Fibroblast of pulmonary artery (primary cell): ENCODE results near the gene ITGA8.

Experiments used
- DNase-seq: peaks from one replicate; pipeline ENCODE4 v3.0.0-alpha.2; 2010; ENCODE audit warnings: low read depth
- H3K4me3 ChIP-seq: replicated peaks from 2 replicates; pipeline ENCODE4 v1.5.1; 2011; ENCODE audit warnings: low read depth, mild to moderate bottlenecking, control low read depth, low read length, moderate library complexity
- TF ChIP-seq, protein P1 (sequence below): IDR thresholded peaks from 2 replicates; pipeline ENCODE4 v1.5.1; 2011; ENCODE audit warnings: mild to moderate bottlenecking, control low read depth, low read length, inconsistent platforms; ENCODE audit errors: missing control alignments

ITGA8 gene

DNA sequence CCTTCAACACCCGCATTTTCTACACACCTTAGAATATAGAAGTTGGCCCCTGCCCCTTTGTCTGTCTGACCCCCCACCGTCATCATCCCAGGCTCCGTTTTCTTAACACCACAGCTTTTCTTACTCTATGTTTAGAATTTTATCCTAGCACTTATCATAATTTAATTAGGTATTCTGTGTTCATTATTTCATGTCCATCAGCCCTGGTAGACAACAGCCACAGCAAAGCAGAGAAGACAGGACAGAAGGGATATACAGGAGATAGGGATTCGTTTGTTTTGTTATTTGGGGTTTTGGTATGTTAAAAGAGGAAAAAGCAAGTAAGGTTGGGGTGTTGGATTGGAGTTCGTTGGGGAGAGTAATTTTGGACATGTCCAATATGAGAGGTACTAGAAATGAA lies 48.8 kb downstream of the ITGA8 start:
- no peak overlapping the region for H3K4me3 ChIP-seq
- TF ChIP-seq, protein P1, sequence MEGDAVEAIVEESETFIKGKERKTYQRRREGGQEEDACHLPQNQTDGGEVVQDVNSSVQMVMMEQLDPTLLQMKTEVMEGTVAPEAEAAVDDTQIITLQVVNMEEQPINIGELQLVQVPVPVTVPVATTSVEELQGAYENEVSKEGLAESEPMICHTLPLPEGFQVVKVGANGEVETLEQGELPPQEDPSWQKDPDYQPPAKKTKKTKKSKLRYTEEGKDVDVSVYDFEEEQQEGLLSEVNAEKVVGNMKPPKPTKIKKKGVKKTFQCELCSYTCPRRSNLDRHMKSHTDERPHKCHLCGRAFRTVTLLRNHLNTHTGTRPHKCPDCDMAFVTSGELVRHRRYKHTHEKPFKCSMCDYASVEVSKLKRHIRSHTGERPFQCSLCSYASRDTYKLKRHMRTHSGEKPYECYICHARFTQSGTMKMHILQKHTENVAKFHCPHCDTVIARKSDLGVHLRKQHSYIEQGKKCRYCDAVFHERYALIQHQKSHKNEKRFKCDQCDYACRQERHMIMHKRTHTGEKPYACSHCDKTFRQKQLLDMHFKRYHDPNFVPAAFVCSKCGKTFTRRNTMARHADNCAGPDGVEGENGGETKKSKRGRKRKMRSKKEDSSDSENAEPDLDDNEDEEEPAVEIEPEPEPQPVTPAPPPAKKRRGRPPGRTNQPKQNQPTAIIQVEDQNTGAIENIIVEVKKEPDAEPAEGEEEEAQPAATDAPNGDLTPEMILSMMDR: no peak
- no peak for DNase-seq

DNA sequence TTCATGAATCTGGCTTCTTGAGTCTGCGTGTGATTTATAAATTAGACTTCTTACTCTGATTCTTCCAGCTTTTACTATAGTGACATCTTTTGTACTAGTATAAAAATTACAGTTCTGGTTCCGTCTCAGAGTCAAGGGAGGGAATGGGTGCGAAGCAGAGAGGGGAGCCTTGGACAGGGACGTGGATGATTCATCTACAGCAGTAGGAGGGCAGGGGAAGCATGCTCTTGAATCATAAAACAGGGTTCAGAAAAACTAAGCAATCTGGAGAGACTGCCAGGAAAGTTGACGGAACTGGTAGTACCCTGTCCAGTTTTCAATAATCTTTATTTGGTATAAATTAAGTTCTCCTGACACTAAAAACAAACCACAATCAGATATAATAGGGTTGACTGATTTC lies 58.1 kb downstream of the ITGA8 start:
- H3K4me3 ChIP-seq: no peak overlapping the region
- no peak for DNase-seq
- TF ChIP-seq, protein P1: no peak

DNA sequence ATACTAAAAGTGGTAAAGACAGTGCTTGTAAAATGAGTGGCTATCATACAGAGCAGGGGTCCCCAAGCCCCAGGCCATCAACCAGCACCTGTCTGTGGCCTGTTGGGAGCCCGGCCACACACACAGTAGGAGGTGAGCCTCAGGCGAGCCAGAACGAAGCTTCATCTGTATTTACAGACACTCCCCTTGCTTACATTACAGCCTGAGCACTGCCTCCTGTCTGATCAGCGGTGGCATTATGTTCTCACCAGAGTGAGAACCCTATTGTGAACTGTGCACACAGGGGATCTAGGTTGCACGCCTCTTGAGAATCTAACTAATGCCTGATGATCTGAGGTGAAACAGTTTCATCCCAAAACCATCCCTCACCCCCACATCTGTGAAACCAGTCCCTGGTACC lies 58.7 kb downstream of the ITGA8 start:
- DNase-seq: no peak
- no peak overlapping the region for H3K4me3 ChIP-seq
- TF ChIP-seq, protein P1: no peak

DNA sequence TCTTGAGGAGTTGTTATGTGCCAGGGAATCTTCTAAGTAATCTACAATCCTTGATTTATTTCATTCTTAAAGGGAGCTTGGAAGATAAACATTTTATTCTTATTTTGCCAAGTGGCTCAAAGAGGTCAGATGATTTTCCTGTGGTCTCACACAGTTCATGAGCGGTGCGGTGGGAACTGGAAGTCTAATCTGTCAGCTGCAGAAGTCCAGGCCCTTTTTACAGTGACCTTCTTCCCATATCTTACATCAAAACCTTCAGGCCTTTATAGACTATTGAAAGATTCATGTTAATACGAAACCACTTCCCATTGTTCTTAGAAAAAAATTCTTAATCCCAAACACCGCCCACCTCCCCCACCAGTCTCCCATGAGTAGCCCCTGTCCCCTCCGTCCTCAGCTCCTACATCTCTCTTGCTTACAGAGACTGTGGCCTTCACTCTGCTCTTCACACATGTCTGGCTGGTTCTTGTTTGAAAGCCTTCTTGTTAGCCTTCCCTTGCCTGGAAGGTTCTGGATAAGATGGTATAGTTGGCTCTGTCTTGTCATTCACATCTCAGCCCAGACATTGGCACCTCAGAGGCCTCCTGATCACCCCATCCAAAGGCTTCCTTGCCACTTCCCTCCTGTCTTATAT lies 61.5 kb downstream of the ITGA8 start:
- H3K4me3 ChIP-seq: no peak overlapping the region
- TF ChIP-seq, protein P1: no peak
- no peak for DNase-seq

DNA sequence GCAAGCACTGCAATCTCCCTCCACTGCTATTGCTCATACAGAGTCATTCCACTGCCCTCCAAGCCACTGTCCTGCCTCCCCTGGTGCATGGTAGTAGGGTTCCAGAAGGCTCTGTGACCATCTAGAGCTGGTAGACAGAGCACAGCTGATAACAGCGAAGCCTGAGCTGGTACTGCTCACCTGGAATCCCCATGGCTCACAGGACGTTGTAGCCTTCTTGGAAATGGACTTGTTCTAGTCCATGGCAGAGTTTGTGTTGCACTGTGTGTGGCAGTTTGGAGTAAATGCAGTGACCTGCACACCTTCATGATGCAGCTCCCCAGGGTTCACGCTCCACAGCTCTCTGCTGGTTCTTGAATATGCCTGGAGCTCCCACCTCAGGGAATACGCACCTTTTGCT lies 67.0 kb downstream of the ITGA8 start:
- DNase-seq: no peak
- no peak overlapping the region for H3K4me3 ChIP-seq
- TF ChIP-seq, protein P1: no peak

DNA sequence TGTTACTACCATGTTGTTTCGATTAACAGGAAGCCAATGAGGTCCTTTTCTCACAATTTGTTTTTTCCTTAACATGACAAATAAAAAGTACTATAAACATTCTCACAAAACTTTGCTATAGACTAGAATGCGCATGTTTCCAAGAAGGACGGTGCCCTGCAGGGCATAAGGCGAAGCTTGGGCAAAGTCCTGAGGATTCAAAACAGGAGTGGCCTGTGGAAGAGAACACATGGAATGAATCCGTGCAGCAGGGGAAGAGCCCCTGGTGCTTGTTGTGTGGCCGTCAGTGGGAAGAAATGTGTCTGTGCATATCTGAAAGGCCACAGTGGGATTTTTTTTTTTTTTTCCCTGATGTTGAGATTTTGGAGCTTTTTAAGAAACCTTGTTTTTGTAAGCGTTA lies 67.6 kb downstream of the ITGA8 start:
- TF ChIP-seq, protein P1: no peak
- no peak for DNase-seq

DNA sequence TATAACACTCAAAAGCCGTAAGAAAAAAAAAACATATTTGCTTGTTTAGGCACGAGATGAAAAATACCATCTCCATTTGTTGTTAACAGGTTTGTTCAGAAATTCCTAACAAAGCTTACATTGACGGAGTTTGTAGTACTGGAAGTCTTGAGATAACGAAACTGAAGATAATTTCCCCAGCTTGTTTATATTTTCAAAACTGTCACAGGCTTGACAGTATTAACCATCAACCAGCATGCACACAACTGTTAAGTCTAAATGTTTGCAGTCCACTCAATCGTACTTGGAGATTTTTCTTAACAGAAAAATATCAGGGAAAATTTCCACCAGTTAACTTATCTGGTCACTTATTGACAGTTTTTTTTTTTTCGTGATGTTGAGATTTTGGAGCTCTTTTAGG lies 68.5 kb downstream of the ITGA8 start:
- DNase-seq: no peak
- no peak overlapping the region for H3K4me3 ChIP-seq
- TF ChIP-seq, protein P1: no peak

More for the DNA sequence above, 67.6 kb downstream of the ITGA8 start:
- H3K4me3 ChIP-seq: no peak overlapping the region
